ENCODE data around the gene SMIM44.
A peak's percentile ranks its signal among the peaks of the same experiment; 100 is the strongest.
"Not testable (repeated sequence)": the region's sequence is repeated elsewhere in the genome, so short reads cannot be mapped to it uniquely, and the experiment has no call there.

SMIM44 gene

DNA sequence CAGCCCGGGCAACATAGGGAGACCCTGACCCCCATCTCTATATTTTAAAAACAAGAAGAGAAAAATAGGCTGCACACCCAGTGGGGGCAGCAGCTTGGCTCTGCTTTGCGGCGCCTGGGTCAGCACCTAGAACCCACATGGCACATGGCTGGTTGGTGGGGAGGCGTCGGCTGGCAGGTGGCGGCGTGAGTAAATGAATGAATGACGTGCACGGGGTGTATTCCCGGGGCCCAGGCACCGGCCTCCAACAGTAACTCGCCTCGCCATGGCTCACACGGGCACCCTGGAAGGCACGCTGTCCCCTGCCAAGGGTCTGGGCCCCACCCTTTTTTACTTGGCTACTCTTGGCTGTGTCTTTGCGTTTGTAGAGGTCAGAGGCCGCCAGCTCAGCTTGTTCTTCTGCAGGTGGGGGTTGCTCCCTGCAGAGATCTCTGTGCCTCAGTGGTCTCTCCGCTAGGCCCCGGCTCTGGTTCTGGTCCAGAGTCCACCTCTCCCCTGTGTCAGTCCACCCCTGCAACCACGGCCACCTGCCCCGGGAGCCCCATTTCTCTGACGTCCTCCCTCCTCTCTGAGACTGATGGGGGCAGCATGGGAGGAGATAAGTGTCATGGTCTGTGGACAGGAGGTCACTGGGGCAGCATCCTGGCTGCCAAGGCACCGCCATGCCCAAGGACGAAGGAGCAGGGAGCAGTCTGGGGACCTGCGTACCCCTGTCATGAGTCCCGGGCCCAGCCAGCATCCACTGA lies 28.4 kb upstream of the SMIM44 start:
- no peak for DNase-seq (ENCODE audit: low spot score)
- ChIA-PET CTCF (no interaction called here), POLR2A (ENCODE audit: low non-redundant PET) (no interaction called here)
- TF ChIP-seq CTCF (conservative IDR thresholded peaks at IDR 0.05; ENCODE audit: low read depth), result no peak
- H3K27ac ChIP-seq, result peak overlapping the region; percentile 9; the same call in 1 of the 2 replicates

GRCh38 chr19:3510727-3511126 lies 27.5 kb upstream of the SMIM44 start:
- no peak for DNase-seq (ENCODE audit: low spot score)
- H3K27ac ChIP-seq, result 0 out of 2 replicates have a peak overlapping the region, but pooled peaks have one; percentile 9
- POLR2A ChIA-PET (ENCODE audit: low non-redundant PET), result no interaction called here
- CTCF ChIA-PET, result no interaction called here
- TF ChIP-seq CTCF (conservative IDR thresholded peaks at IDR 0.05; ENCODE audit: low read depth), result no peak

- DNase-seq (ENCODE audit: low spot score), result peak; percentile 42
- POLR2A ChIA-PET (ENCODE audit: low non-redundant PET), result no interaction called here
- CTCF ChIA-PET, result no interaction called here
Observed at GRCh38 chr19:3509566-3509989, 26.3 kb upstream of the SMIM44 start.

DNA sequence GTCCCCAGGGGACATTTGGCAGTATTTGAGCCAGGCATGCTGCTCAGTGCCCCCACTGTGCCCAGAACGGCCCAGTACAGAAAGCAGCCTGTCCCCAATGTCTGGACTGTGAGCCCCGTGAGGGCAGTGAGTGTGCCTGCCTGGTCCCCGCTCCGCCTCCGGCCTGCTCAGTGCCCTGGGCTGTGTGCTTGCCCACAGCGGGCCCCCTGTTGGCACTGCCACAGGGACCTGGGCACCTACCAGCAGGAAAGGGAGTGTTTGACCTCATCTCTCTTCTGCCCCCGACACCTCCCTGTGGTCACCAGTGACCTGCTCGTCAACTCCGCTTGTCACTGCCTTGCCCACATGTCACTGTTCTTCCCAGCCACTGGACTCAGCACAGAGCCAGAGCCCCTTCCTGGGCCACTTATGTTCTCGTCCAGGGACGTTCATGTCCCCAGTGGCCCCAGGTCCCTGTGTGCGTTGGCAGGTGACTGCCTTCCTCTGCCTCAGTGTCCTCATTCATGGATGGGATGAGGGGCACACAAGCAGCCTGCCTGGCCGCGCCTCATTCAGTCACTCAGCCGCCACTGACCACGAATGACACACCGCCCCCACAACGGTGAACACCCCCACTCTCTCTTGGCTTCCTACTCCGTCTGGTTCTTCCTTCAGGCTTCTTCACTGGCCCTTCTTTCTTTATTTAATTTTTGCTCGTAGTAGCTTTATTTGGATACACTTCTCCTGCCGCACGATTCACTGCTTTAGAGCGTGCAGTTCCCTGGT lies 25.7 kb upstream of the SMIM44 start:
- POLR2A ChIA-PET (ENCODE audit: low non-redundant PET), result no interaction called here
- TF ChIP-seq CTCF (conservative IDR thresholded peaks at IDR 0.05; ENCODE audit: low read depth), result no peak
- DNase-seq (ENCODE audit: low spot score), result no peak
- CTCF ChIA-PET, result interaction anchor here (0.6 kb wide), 1 partner anchor 435 kb away, joined by 4 read pairs; no protein-coding TSS in a partner anchor
- peak overlapping the region; percentile 91 for H3K27ac ChIP-seq

More at GRCh38 chr19:3509566-3509989, 26.3 kb upstream of the SMIM44 start:
- TF ChIP-seq CTCF (conservative IDR thresholded peaks at IDR 0.05; ENCODE audit: low read depth), result no peak
- peak overlapping the region; percentile 91 for H3K27ac ChIP-seq

DNA sequence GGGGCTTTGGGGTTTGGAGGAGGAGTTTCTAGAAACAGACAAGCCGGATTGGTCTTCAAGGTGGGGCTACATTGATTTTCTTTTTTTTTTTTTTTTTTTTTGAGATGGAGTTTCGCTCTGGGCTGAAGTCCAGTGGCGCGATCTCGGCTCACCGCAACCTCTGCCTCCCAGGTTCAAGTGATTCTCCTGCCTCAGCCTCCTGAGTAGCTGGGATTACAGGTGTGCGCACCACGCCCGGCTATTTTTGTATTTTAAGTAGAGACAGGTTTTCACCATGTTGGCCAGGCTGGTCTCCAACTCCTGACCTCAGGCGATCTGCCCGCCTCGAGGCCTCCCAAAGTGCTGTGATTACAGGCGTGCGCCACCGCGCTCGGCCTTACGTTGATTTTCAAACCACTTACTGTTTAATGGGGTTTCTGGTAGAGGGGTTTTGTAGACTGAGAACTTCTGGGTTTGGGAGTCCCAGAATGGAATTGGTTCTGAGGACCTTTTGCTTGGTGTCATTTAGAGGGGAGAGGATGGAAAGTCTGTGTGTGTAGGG lies 24.9 kb upstream of the SMIM44 start:
- peak overlapping the region; percentile 91 for H3K27ac ChIP-seq
- CTCF ChIA-PET, result interaction anchor here (0.6 kb wide), 1 partner anchor 435 kb away, joined by 4 read pairs; no protein-coding TSS in a partner anchor
- POLR2A ChIA-PET (ENCODE audit: low non-redundant PET); DNase-seq (ENCODE audit: low spot score): not testable (repeated sequence)

DNA sequence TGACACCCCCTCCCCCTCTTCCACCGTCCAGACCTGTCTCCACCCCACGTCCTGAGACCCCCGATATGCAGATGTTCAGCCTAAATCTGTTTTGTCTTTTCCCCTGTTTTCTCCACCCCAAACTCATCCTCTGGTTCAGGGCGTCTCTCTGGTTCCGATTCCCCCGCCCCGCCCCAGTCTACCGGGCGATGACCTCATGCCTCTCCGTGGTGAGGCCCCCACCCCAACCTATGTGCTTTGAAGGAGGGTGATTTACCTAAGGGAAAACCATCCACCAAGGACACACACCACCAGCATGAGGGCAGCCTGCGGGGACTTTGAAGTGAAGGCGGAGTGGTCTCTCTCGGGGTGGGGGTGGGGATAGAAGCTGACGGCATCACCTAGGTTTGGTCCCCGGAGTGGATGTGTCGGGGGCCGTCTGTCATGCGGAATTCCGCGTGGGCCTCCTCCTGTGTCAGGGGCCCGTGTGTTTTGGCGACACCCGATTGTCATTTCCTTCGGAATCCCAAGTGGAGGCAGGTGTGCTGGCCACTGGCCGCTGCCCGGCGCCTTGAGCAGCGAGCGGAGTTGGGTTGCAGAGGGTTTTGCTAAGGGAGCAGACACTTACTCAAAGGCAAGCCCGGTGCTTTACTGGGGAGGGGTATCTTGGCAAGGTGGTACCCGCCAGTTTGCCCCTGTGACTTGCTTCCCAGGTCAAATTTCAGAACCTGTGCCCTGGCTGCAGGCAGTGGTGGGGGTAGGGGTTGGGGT lies 24.3 kb upstream of the SMIM44 start:
- ChIA-PET POLR2A (ENCODE audit: low non-redundant PET) (no interaction called here), CTCF (no interaction called here)
- no peak for DNase-seq (ENCODE audit: low spot score)
- no peak for TF ChIP-seq CTCF (conservative IDR thresholded peaks at IDR 0.05; ENCODE audit: low read depth)
- H3K27ac ChIP-seq, result peak overlapping the region; percentile 91

Measured in RWPE1 (cell line).